Neural cell (in vitro differentiated cells): Measurements from ENCODE around the gene PIGC.

Experiments
- EP300 ChIP-seq: fragments of 450-650 bp; conservative IDR thresholded peaks from 2 replicates; pipeline ENCODE4 v1.6.1; 2014; ENCODE audit warnings: antibody characterized with exemption, mild to moderate bottlenecking, moderate library complexity; ENCODE audit not compliant: poor library complexity, severe bottlenecking
- EZH2 ChIP-seq: fragments of 200-600, 300-800 bp; shearing (Covaris generic), sonication (generic); IDR thresholded peaks from 2 replicates; pipeline ENCODE4 v1.6.1; 2014; ENCODE audit warnings: antibody characterized with exemption, low read length, borderline replicate concordance, mild to moderate bottlenecking; ENCODE audit not compliant: insufficient read depth, poor library complexity, severe bottlenecking
- POLR2AphosphoS5 ChIP-seq: IDR thresholded peaks from 2 replicates; pipeline ENCODE4 v1.6.1; 2012
- TAF1 ChIP-seq: IDR thresholded peaks from 2 replicates; pipeline ENCODE4 v1.6.1; 2012; ENCODE audit warnings: low read depth
- TF ChIP-seq, protein P1 (sequence below): fragments of 450-650 bp; IDR thresholded peaks from 2 replicates; pipeline ENCODE4 v1.5.1; 2014; ENCODE audit warnings: antibody characterized with exemption, mild to moderate bottlenecking, moderate library complexity; ENCODE audit not compliant: poor library complexity, severe bottlenecking
- TF ChIP-seq, protein P2 (sequence below): IDR thresholded peaks from 2 replicates; pipeline ENCODE4 v1.6.1; 2012; ENCODE audit warnings: borderline replicate concordance

DNA sequence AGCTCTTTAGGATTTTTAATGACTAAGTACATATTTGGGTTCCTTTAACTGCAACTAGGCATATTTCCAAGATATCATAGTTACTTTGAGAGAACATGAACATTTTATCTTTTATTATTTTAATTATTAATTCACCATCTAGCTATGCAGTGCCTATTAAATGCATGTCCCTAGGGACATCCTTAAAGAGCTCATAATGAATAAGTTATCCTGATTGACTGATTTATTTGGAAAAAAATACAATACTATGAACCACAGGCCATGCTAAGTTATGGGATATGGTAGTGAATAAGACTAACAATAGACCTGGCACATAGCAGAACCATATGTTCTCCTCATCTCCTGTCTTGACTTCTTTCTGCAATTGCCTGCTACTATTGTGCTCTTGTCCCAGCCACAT, 39.7 kb downstream of the PIGC start:
- TF ChIP-seq, protein P1, sequence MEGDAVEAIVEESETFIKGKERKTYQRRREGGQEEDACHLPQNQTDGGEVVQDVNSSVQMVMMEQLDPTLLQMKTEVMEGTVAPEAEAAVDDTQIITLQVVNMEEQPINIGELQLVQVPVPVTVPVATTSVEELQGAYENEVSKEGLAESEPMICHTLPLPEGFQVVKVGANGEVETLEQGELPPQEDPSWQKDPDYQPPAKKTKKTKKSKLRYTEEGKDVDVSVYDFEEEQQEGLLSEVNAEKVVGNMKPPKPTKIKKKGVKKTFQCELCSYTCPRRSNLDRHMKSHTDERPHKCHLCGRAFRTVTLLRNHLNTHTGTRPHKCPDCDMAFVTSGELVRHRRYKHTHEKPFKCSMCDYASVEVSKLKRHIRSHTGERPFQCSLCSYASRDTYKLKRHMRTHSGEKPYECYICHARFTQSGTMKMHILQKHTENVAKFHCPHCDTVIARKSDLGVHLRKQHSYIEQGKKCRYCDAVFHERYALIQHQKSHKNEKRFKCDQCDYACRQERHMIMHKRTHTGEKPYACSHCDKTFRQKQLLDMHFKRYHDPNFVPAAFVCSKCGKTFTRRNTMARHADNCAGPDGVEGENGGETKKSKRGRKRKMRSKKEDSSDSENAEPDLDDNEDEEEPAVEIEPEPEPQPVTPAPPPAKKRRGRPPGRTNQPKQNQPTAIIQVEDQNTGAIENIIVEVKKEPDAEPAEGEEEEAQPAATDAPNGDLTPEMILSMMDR = no peak
- TF ChIP-seq EZH2 (no peak), POLR2AphosphoS5 (no peak), EP300 (no peak), TAF1 (no peak)
- TF ChIP-seq, protein P2, sequence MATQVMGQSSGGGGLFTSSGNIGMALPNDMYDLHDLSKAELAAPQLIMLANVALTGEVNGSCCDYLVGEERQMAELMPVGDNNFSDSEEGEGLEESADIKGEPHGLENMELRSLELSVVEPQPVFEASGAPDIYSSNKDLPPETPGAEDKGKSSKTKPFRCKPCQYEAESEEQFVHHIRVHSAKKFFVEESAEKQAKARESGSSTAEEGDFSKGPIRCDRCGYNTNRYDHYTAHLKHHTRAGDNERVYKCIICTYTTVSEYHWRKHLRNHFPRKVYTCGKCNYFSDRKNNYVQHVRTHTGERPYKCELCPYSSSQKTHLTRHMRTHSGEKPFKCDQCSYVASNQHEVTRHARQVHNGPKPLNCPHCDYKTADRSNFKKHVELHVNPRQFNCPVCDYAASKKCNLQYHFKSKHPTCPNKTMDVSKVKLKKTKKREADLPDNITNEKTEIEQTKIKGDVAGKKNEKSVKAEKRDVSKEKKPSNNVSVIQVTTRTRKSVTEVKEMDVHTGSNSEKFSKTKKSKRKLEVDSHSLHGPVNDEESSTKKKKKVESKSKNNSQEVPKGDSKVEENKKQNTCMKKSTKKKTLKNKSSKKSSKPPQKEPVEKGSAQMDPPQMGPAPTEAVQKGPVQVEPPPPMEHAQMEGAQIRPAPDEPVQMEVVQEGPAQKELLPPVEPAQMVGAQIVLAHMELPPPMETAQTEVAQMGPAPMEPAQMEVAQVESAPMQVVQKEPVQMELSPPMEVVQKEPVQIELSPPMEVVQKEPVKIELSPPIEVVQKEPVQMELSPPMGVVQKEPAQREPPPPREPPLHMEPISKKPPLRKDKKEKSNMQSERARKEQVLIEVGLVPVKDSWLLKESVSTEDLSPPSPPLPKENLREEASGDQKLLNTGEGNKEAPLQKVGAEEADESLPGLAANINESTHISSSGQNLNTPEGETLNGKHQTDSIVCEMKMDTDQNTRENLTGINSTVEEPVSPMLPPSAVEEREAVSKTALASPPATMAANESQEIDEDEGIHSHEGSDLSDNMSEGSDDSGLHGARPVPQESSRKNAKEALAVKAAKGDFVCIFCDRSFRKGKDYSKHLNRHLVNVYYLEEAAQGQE = no peak
